HG02885 (cell line): ENCODE measurements around the gene METRN.
A peak's percentile ranks its signal among the peaks of the same experiment; 100 is the strongest.

ENCODE experiments used
- ATAC-seq: cut with Tn5 transposase; IDR thresholded peaks from one replicate; pipeline ENCODE4 v1.9.1; 2021; ENCODE audit warnings: mild to moderate bottlenecking; ENCODE audit not compliant: unreplicated experiment, poor library complexity

METRN gene

GRCh38 chr16:677316-678190 is 37.4 kb upstream of the METRN start:
- no peak for ATAC-seq

- ATAC-seq = no peak
Measured at GRCh38 chr16:678209-678857, 36.6 kb upstream of the METRN start.

- peak; percentile 7 for ATAC-seq
Measured at GRCh38 chr16:678858-679813, 35.8 kb upstream of the METRN start.

GRCh38 chr16:679814-680624 is 34.9 kb upstream of the METRN start, which contains the start of gene STUB1:
TSS of gene STUB1 (plus strand) at chr16:680410. CDS start at chr16:680526, 116 bp downstream.
- ATAC-seq = peak; percentile 49

- ATAC-seq = no peak
Measured at GRCh38 chr16:680625-680945, 34.3 kb upstream of the METRN start.

- no peak for ATAC-seq
Measured at GRCh38 chr16:680967-681745, 33.8 kb upstream of the METRN start.

GRCh38 chr16:681746-682427 is 33.0 kb upstream of the METRN start:
- no peak for ATAC-seq

- no peak for ATAC-seq
Measured at GRCh38 chr16:682493-683395, 32.2 kb upstream of the METRN start.

- no peak for ATAC-seq
Measured at GRCh38 chr16:683396-684070, 31.4 kb upstream of the METRN start.

GRCh38 chr16:684071-684794 is 30.7 kb upstream of the METRN start, which contains the start of gene JMJD8:
TSS of gene JMJD8 (minus strand) at chr16:684334. CDS start at chr16:684319, 15 bp downstream.
- peak; percentile 68 for ATAC-seq

GRCh38 chr16:684961-685696 is 29.8 kb upstream of the METRN start:
- ATAC-seq = no peak

GRCh38 chr16:685967-686366 is 29.0 kb upstream of the METRN start:
- no peak for ATAC-seq

GRCh38 chr16:686459-687260 is 28.3 kb upstream of the METRN start:
- no peak for ATAC-seq

- no peak for ATAC-seq
Measured at GRCh38 chr16:687499-687898, 27.4 kb upstream of the METRN start.
